Vagina (tissue), 2 donors: ENCODE measurements around the gene IL1RAPL1. TPM values are rescaled to one million over a fixed set of nuclear protein-coding genes. Genes with fewer than 3 reads are reported as not detected.

Experiments used
- DNase-seq, 2 donors: peaks; one replicate each; pipeline ENCODE4 v3.0.0-alpha.2; 2017; ENCODE audit errors: extremely low spot score in 2 of 2
- H3K27ac ChIP-seq: fragments of 200-600 bp; sonication (generic); one replicate; pipeline ENCODE4 v1.5.1; 2019
- H3K27me3 ChIP-seq: fragments of 200-600 bp; sonication (generic); one replicate; pipeline ENCODE4 v1.5.1; 2019
- H3K36me3 ChIP-seq, 2 donors: fragments of 200-600 bp; sonication (generic); one replicate each; pipeline ENCODE4 v1.5.1; 2017 to 2019
- H3K4me1 ChIP-seq: fragments of 200-600 bp; sonication (generic); one replicate; pipeline ENCODE4 v1.5.1; 2019
- H3K4me3 ChIP-seq, 2 donors: fragments of 200-600 bp; sonication (generic); 1 replicate in 1 of 2; 2 replicates in 1 of 2; pipeline ENCODE4 v1.5.1; 2016 to 2019
- H3K9me3 ChIP-seq: fragments of 200-600 bp; sonication (generic); one replicate; pipeline ENCODE4 v1.5.1; 2019
- CTCF ChIP-seq, 3 experiments: fragments of 450-650 bp in 2 of 3; fragments of 200-600 bp in 1 of 3; sonication (generic) in 1 of 3; IDR thresholded peaks; one replicate each; pipeline ENCODE4 v1.5.1; 2017 to 2019; ENCODE audit warnings: antibody characterized with exemption in 3 of 3, mild to moderate bottlenecking in 2 of 3, moderate library complexity in 2 of 3
- POLR2A ChIP-seq, 2 donors: fragments of 450-650 bp; IDR thresholded peaks; one replicate each; pipeline ENCODE4 v1.6.1; 2017; ENCODE audit warnings: antibody characterized with exemption in 2 of 2, mild to moderate bottlenecking in 2 of 2, moderate library complexity in 2 of 2
- POLR2AphosphoS5 ChIP-seq, 2 donors: sonication (generic); formaldehyde crosslinking; IDR thresholded peaks; one replicate each; pipeline ENCODE4 v1.9.0; 2017; ENCODE audit warnings: antibody characterized with exemption in 2 of 2, mild to moderate bottlenecking in 2 of 2, low read depth in 1 of 2; ENCODE audit not compliant: insufficient read depth in 1 of 2
- intact Hi-C: fragments of 100-400 bp; cut with DNase I; formaldehyde crosslinking; loops from one replicate; pipeline ENCODE4 v1.15.1; 2023
- total RNA-seq: library from RNA; depleted of rRNA; stranded (reverse); fragments of >200 nt; gene quantifications from one replicate; pipeline ENCODE4 v1.2.3, GENCODE V29; 2016

IL1RAPL1 gene
- total RNA-seq, 1 donor from 2014 or later, result not detected

GRCh38 chrX:29661290-29661689 is 1074.0 kb downstream of the IL1RAPL1 start:
- Histone ChIP-seq H3K4me1 (no peaks in the 10 kb centered on the region), H3K9me3 (no peaks in the 10 kb centered on the region), H3K27ac (no peak overlapping the region), H3K27me3 (no peaks in the 10 kb centered on the region), H3K36me3 (no peaks in the 10 kb centered on the region), H3K4me3 (no peak overlapping the region)
- no peak for TF ChIP-seq POLR2A (IDR thresholded peaks at IDR 0.05)
- TF ChIP-seq POLR2AphosphoS5 (IDR thresholded peaks at IDR 0.05; ENCODE audit: insufficient read depth in 1 of 2, low read depth in 1 of 2), result no peak
- DNase-seq, result no peak
- intact Hi-C loops, result no loop called here

- Histone ChIP-seq H3K27ac (no peak overlapping the region), H3K36me3 (no peaks in the 10 kb centered on the region), H3K27me3 (no peaks in the 10 kb centered on the region), H3K4me1 (no peaks in the 10 kb centered on the region), H3K9me3 (no peaks in the 10 kb centered on the region), H3K4me3 (no peak overlapping the region)
- intact Hi-C loops, result no loop called here
- DNase-seq, result no peak
- TF ChIP-seq POLR2AphosphoS5 (IDR thresholded peaks at IDR 0.05; ENCODE audit: insufficient read depth in 1 of 2, low read depth in 1 of 2) (no peak), CTCF (IDR thresholded peaks at IDR 0.05) (no peak), POLR2A (IDR thresholded peaks at IDR 0.05) (no peak)
Measured at GRCh38 chrX:29662101-29662500, 1074.9 kb downstream of the IL1RAPL1 start.

GRCh38 chrX:29662759-29663503 is 1075.7 kb downstream of the IL1RAPL1 start:
- DNase-seq, result no peak
- Histone ChIP-seq H3K4me1 (no peaks in the 10 kb centered on the region), H3K27me3 (no peaks in the 10 kb centered on the region), H3K4me3 (no peak overlapping the region), H3K36me3 (no peaks in the 10 kb centered on the region), H3K9me3 (no peaks in the 10 kb centered on the region), H3K27ac (no peak overlapping the region)
- no peak for TF ChIP-seq POLR2AphosphoS5 (IDR thresholded peaks at IDR 0.05; ENCODE audit: insufficient read depth in 1 of 2, low read depth in 1 of 2)
- no peak for TF ChIP-seq POLR2A (IDR thresholded peaks at IDR 0.05)
- TF ChIP-seq CTCF (IDR thresholded peaks at IDR 0.05), result no peak
- intact Hi-C loops, result no loop called here

DNA sequence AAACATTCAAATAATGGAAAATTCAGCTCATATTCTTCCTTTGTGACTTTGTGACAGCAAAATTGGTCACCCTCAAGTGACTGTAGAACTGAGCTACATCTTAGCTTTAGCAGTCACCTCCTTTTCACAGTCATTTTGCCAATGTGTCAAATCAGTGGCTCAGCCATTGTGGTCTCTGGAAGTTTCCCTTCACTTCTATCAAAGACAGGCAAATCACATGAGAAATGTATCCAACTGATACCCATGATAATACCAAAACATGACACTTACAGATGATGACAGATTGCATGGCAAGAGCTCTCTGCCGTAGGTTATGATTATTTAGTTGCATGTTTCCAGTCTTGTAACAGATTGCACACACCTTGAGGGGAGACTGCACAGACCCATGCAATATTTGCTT is 1078.3 kb downstream of the IL1RAPL1 start:
- H3K4me1 ChIP-seq, result no peaks in the 10 kb centered on the region
- DNase-seq, result no peak
- no peak overlapping the region for H3K4me3 ChIP-seq
- no peak overlapping the region for H3K27ac ChIP-seq
- TF ChIP-seq POLR2AphosphoS5 (IDR thresholded peaks at IDR 0.05; ENCODE audit: insufficient read depth in 1 of 2, low read depth in 1 of 2), result no peak
- TF ChIP-seq POLR2A (IDR thresholded peaks at IDR 0.05), result no peak
- no peak for TF ChIP-seq CTCF (IDR thresholded peaks at IDR 0.05)
- no peaks in the 10 kb centered on the region for H3K27me3 ChIP-seq
- H3K36me3 ChIP-seq, result no peaks in the 10 kb centered on the region
- no peaks in the 10 kb centered on the region for H3K9me3 ChIP-seq
- intact Hi-C loops, result no loop called here

DNA sequence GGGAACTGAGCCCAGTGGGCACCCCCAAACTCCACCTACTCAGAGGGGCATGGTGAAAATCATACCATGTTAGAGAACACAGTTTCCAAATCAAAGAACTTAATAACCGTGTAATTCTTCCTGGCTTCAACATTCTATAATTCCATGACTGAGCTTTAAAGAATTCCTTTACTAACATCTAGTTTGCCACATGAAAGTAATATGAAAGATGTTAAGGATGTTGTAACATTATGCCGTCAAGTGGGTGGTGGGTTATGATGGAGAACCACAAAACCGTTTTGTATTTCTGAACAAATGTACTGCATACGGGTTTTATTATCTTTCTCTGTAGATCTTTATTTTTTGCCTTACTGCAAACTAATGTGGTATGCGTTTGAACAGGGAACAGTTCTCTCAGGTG is 1079.1 kb downstream of the IL1RAPL1 start:
- no peaks in the 10 kb centered on the region for H3K36me3 ChIP-seq
- H3K4me1 ChIP-seq, result no peaks in the 10 kb centered on the region
- intact Hi-C loops, result no loop called here

More for the DNA sequence above, 1079.1 kb downstream of the IL1RAPL1 start:
- no peaks in the 10 kb centered on the region for H3K27me3 ChIP-seq
- TF ChIP-seq POLR2AphosphoS5 (IDR thresholded peaks at IDR 0.05; ENCODE audit: insufficient read depth in 1 of 2, low read depth in 1 of 2), result no peak
- TF ChIP-seq CTCF (IDR thresholded peaks at IDR 0.05), result no peak
- no peak for TF ChIP-seq POLR2A (IDR thresholded peaks at IDR 0.05)
- DNase-seq, result no peak
- H3K4me3 ChIP-seq, result no peak overlapping the region
- H3K9me3 ChIP-seq, result no peaks in the 10 kb centered on the region
- H3K27ac ChIP-seq, result no peak overlapping the region
